Adrenal gland (tissue), 12 donors: ENCODE results near the gene KCNK6. TPM values are rescaled to one million over a fixed set of nuclear protein-coding genes. Genes with fewer than 3 reads are reported as not detected.

ENCODE experiments used
- DNase-seq, 7 donors: peaks; one replicate each; pipeline ENCODE4 v3.0.0-alpha.2; 2019 to 2020
- H3K27ac ChIP-seq, 5 donors: fragments of 200-600 bp; sonication (generic) in 4 of 5; 1 replicate in 3 of 5; 2 replicates in 2 of 5; pipeline versions ENCODE4 v1.5.1 to v1.8.0; 2016 to 2020; ENCODE audit warnings: mild to moderate bottlenecking in 1 of 5
- H3K27me3 ChIP-seq: fragments of 200-600 bp; 2 replicates; pipeline ENCODE4 v1.8.0; 2021
- H3K36me3 ChIP-seq, 2 donors: fragments of 200-600 bp; replicated peaks in 1 of 2; 1 replicate in 1 of 2; 2 replicates in 1 of 2; pipeline versions ENCODE4 v1.5.1 to v1.8.0; 2018 to 2022
- H3K4me1 ChIP-seq, 2 donors: fragments of 200-600 bp; replicated peaks in 1 of 2; 1 replicate in 1 of 2; 2 replicates in 1 of 2; pipeline versions ENCODE4 v1.5.1 to v1.8.0; 2018 to 2021
- H3K4me3 ChIP-seq, 4 donors: fragments of 200-600 bp; sonication (generic) in 3 of 4; one replicate each; pipeline ENCODE4 v1.5.1; 2016 to 2018
- H3K9me3 ChIP-seq, 3 donors: fragments of 200-600 bp; sonication (generic) in 1 of 3; replicated peaks in 1 of 3; 1 replicate in 2 of 3; 2 replicates in 1 of 3; pipeline versions ENCODE4 v1.5.1 to v1.8.0; 2016 to 2021
- POLR2A ChIP-seq, 2 donors: fragments of 450-650 bp; IDR thresholded peaks; one replicate each; pipeline ENCODE4 v1.6.1; 2017; ENCODE audit warnings: antibody characterized with exemption in 2 of 2, mild to moderate bottlenecking in 2 of 2, moderate library complexity in 1 of 2
- WGBS, 4 donors: extraction: QIAGEN DNeasy Blood & Tissue Kit in 2 of 4; methylation state at CpG; one replicate each; pipeline versions ENCODE4 v1.1.5 to v1.1.7; 2013 to 2017; 5-methylcytosine and 5-hydroxymethylcytosine counted together
- intact Hi-C, 2 donors: fragments of 100-400 bp; cut with DNase I; formaldehyde crosslinking; loops; one replicate each; pipeline versions ENCODE4 v1.14.1 to v1.15.0; 2022 to 2023
- polyA plus RNA-seq, 3 donors: library from polyadenylated mRNA; stranded (reverse); fragments of 200-250 nt in 2 of 3; fragments of 350-450 nt in 1 of 3; fragmentation: Illumina TruSeq in 1 of 3; extraction: RNeasy Lipid Tissue Mini Kit (QIAGEN cat#74804) in 1 of 3; gene quantifications; one replicate each; pipeline ENCODE4 v1.2.3, GENCODE V29; 2013 to 2014
- total RNA-seq, 9 donors: library from RNA; depleted of rRNA in 4 of 9; stranded (reverse); fragments of >200 nt in 4 of 9; fragments of 120-200 nt in 1 of 9; fragmentation: NEBNext Ultra II Directional in 1 of 9; extraction: Animal tissue kit (Norgen Biotek cat#: 25700) in 1 of 9; gene quantifications; one replicate each; pipeline versions ENCODE4 v1.1.0 to v1.2.4, GENCODE V29; 2013 to 2023
- TF ChIP-seq, protein P1 (sequence below), 6 experiments: fragments of 450-650 bp in 4 of 6; fragments of 200-600 bp in 2 of 6; sonication (generic) in 1 of 6; IDR thresholded peaks; 1 replicate in 5 of 6; 2 replicates in 1 of 6; pipeline versions ENCODE4 v1.5.1 to v1.8.0; 2016 to 2021; ENCODE audit warnings: antibody characterized with exemption in 6 of 6, mild to moderate bottlenecking in 2 of 6, moderate library complexity in 1 of 6
- donor health status: healthy with polysubstance abuse.
- donor health status: Bipolar disorder and iron deficiency.
- donor health status: DM: yes; HTN: yes; CAD: no.
- donor health status: DM: no; HTN: no; CAD: no.
- donor health status: DM: no; HTN: no; CAD: no.
- donor health status: DM: yes; HTN: yes; CAD: no.

KCNK6 gene
- total and polyA plus RNA-seq, 12 donors: 1.2 to 6.0 (median 4.0) TPM

DNA sequence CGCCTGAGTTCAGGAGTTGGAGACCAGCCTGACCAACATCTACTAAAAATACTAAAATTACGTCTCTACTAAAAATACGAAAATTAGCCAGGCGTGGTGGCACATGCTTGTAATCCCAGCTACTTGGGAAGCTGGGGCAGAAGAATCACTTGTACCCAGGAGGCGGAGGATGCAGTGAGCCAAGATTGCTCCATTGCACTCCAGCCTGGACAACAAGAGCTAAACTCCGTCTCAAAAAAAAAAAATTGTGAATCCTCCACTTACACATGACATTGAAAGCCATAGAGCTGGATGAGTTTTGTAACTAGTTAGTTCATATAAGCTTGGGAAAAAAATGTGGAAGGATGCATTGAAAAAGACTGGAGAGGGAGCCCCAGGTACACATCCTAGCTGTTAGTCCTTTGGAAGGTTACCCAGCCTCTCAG lies 54.3 kb downstream of the KCNK6 start:
- H3K9me3 ChIP-seq: no peaks in the 10 kb centered on the region
- WGBS, 4 donors: 58 to 69% (median 65%) methylated on average over 6 of the region's 6 CpGs
- peaks cover 13 to 21% of the 10 kb centered on the region in 2 donors for H3K4me1 ChIP-seq
- H3K27me3 ChIP-seq: no peaks in the 10 kb centered on the region
- peak overlapping the region in 4 of 5 donors; percentile 72 to 95 (median 89) for H3K27ac ChIP-seq
- H3K4me3 ChIP-seq: peak overlapping the region in 1 of 4 donors; percentile 76
- TF ChIP-seq, protein P1, sequence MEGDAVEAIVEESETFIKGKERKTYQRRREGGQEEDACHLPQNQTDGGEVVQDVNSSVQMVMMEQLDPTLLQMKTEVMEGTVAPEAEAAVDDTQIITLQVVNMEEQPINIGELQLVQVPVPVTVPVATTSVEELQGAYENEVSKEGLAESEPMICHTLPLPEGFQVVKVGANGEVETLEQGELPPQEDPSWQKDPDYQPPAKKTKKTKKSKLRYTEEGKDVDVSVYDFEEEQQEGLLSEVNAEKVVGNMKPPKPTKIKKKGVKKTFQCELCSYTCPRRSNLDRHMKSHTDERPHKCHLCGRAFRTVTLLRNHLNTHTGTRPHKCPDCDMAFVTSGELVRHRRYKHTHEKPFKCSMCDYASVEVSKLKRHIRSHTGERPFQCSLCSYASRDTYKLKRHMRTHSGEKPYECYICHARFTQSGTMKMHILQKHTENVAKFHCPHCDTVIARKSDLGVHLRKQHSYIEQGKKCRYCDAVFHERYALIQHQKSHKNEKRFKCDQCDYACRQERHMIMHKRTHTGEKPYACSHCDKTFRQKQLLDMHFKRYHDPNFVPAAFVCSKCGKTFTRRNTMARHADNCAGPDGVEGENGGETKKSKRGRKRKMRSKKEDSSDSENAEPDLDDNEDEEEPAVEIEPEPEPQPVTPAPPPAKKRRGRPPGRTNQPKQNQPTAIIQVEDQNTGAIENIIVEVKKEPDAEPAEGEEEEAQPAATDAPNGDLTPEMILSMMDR (IDR thresholded peaks at IDR 0.05): no peak
- no peak for TF ChIP-seq POLR2A (IDR thresholded peaks at IDR 0.05)
- H3K36me3 ChIP-seq: peaks cover 0 to 10% of the 10 kb centered on the region in 2 donors
- no peak for DNase-seq
- intact Hi-C loops: loop anchor here in 1 of 2 donors (5.0 kb wide), 1 partner anchor 37 kb away; the partner anchor contains the start of gene CATSPERG

DNA sequence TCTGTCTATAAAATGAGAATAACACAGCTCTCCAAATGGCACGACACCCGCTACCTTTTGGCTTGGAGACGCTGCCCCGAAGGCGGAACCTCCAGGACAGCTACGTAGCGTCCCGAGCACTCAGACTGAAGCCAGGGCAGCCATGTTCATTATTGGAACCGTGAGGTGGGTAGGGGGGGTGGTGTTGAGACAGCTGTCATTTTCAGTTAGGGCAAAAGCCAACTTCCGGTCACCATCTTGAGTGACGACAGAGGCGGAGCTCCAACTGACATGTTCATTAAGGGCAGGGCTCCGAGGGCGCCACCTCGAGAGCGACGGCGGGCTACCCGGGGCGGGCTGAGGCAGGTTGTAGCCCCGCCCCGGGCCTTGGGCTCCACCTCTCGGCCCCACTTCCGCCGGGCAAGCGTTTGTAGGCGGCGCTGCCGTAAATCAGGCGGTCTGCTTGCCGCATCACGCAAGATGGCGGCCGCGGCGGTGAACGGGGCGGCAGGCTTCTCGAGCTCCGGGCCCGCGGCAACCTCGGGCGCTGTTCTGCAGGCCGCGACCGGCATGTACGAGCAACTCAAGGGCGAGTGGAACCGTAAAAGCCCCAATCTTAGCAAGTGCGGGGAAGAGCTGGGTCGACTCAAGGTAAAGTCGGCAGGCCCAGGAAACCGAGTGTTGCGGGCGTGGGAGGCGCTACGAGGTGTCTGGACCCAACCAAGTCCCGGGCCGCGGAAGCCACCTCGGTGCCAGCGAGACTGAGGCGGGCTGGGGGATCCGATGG lies 54.9 kb downstream of the KCNK6 start, which contains the start of gene PSMD8:
PSMD8 (plus strand) TSS at position 240 of the 766 bp plus-strand sequence; CDS start at position 271, 31 bp downstream.
- Histone ChIP-seq H3K4me1 (peaks cover 13 to 21% of the 10 kb centered on the region in 2 donors), H3K27ac (peak within 1 kb of the TSS in 4 of 5 donors; percentile 75 to 95 (median 89)), H3K36me3 (peaks cover 0 to 16% of the 10 kb centered on the region in 2 donors), H3K4me3 (peak within 1 kb of the TSS; percentile 26 to 76 (median 67)), H3K27me3 (no peaks in the 10 kb centered on the region), H3K9me3 (no peaks in the 10 kb centered on the region)
- peak; percentile 98 to 100 (median 99) for DNase-seq
- WGBS, 4 donors: 0% methylated on average over 19 to 65 of the region's 65 CpGs
- intact Hi-C loops: loop anchor here in 1 of 2 donors (5.0 kb wide), 1 partner anchor 37 kb away; the partner anchor contains the start of gene CATSPERG
- TF ChIP-seq POLR2A (IDR thresholded peaks at IDR 0.05): peak; percentile 90 to 97
- TF ChIP-seq, protein P1 (IDR thresholded peaks at IDR 0.05): peak in 3 of 6 experiments; percentile 1 to 10 (median 4)

DNA sequence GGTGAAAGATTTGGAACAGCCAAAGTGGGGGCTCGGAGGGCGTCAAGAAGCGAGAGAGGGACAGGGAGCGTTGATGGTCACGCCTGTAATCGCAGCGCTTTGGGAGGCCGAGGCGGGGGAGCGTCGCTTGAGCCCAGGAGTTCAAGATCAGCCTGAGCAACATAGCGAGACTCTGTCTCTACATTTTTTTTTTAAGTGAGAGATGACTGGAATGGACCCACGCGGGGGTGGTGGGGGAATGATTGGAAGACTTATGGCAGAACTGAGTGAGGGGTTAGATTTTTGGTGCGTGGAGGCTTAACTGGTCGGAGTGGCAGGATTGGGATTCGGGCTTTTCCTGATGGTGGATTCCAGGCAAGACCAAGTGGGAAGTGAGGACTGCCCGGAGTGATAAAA lies 55.5 kb downstream of the KCNK6 start:
- H3K27ac ChIP-seq: peak overlapping the region in 4 of 5 donors; percentile 75 to 95 (median 89)
- peak overlapping the region; percentile 26 to 76 (median 67) for H3K4me3 ChIP-seq
- no peak for DNase-seq
- no peaks in the 10 kb centered on the region for H3K9me3 ChIP-seq
- intact Hi-C loops: no loop called here
- TF ChIP-seq, protein P1 (IDR thresholded peaks at IDR 0.05): no peak
- TF ChIP-seq POLR2A (IDR thresholded peaks at IDR 0.05): no peak
- no peaks in the 10 kb centered on the region for H3K27me3 ChIP-seq
- WGBS, 4 donors: 1 to 4% (median 2%) methylated on average over 18 of the region's 18 CpGs
- peaks cover 0 to 20% of the 10 kb centered on the region in 2 donors for H3K36me3 ChIP-seq
- peaks cover 13 to 21% of the 10 kb centered on the region in 2 donors for H3K4me1 ChIP-seq

GRCh38 chr19:38375748-38376147 lies 56.1 kb downstream of the KCNK6 start:
- intact Hi-C loops: no loop called here
- H3K36me3 ChIP-seq: peaks cover 0 to 24% of the 10 kb centered on the region in 2 donors
- no peaks in the 10 kb centered on the region for H3K27me3 ChIP-seq
- H3K4me3 ChIP-seq: peak overlapping the region in 2 of 4 donors; percentile 9 to 76
- DNase-seq: no peak
- H3K27ac ChIP-seq: no peak overlapping the region
- H3K9me3 ChIP-seq: no peaks in the 10 kb centered on the region
- 58 to 78% (median 73%) methylated on average over 3 to 5 of the region's 5 CpGs for WGBS, 4 donors
- H3K4me1 ChIP-seq: peaks cover 13 to 21% of the 10 kb centered on the region in 2 donors
- TF ChIP-seq, protein P1 (IDR thresholded peaks at IDR 0.05): no peak
- no peak for TF ChIP-seq POLR2A (IDR thresholded peaks at IDR 0.05)
